ENCODE measurements around the gene MTF2.

DNA sequence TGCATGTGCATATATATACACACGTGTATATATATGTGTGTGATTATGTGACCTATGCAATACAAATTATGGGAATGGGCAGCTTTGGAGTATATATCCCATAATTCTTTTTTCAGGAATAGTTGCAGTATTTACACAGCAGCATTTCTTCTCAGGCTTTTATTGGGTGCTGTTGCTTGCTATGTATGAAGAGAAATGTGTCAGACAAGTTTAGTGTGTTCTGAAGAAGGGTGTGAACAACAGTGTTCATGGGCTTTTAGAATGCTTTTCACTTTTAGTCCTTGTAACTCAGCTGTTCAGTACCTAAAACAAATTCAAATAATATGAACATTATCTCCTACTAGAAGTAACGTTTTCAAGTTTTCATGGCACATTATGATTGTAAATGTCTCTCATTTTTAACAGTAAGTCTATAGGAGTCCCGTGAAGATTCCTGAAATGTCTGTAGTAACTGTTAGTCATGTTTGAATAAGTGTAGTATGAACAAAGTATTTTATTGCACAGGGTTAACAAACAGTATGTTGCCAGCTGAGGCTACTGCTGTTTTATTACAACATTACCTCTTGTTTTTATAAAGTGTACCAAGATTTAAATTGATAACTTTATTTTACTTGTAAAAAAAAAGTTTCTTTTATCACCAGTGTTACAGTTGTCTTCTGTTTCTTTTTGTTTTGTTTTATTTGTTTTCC, 58.7 kb downstream of the MTF2 start:
- TF ChIP-seq EZH2 (IDR thresholded peaks at IDR 0.05; ENCODE audit: insufficient read depth, poor library complexity, severe bottlenecking), result no peak
- no peak for TF ChIP-seq EZH2phosphoT487 (IDR thresholded peaks at IDR 0.05; ENCODE audit: insufficient read depth, low read depth)

All from GM23248 (cell line).